ENCODE measurements around the gene TENM4.

- TF ChIP-seq JUND (CRISPR knock-in tag; IDR thresholded peaks at IDR 0.05) (no peak), ZBTB26 (CRISPR knock-in tag; IDR thresholded peaks at IDR 0.05; ENCODE audit: borderline replicate concordance) (no peak), ATF7-NPFF (CRISPR knock-in tag; IDR thresholded peaks at IDR 0.05; ENCODE audit: low read depth) (no peak), ZBTB21 (CRISPR knock-in tag; IDR thresholded peaks at IDR 0.05) (no peak), CTCF (CRISPR knock-in tag; IDR thresholded peaks at IDR 0.05) (no peak), SP1 (IDR thresholded peaks at IDR 0.05) (no peak), SP1 (CRISPR knock-in tag; IDR thresholded peaks at IDR 0.05) (no peak), AKAP8 (CRISPR knock-in tag; IDR thresholded peaks at IDR 0.05) (no peak), POLR2AphosphoS2 (IDR thresholded peaks at IDR 0.05; ENCODE audit: low read depth, low read length) (no peak), HMG20B (CRISPR knock-in tag; conservative IDR thresholded peaks at IDR 0.05) (no peak)
- TF ChIP-seq, protein P1, sequence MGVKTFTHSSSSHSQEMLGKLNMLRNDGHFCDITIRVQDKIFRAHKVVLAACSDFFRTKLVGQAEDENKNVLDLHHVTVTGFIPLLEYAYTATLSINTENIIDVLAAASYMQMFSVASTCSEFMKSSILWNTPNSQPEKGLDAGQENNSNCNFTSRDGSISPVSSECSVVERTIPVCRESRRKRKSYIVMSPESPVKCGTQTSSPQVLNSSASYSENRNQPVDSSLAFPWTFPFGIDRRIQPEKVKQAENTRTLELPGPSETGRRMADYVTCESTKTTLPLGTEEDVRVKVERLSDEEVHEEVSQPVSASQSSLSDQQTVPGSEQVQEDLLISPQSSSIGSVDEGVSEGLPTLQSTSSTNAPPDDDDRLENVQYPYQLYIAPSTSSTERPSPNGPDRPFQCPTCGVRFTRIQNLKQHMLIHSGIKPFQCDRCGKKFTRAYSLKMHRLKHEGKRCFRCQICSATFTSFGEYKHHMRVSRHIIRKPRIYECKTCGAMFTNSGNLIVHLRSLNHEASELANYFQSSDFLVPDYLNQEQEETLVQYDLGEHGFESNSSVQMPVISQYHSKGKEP (CRISPR knock-in tag; IDR thresholded peaks at IDR 0.05): no peak
Observed at GRCh38 chr11:79259800-79260199, 181.0 kb downstream of the TENM4 start.

Measured in HepG2 (cell line).